HG03378 (cell line): ENCODE measurements around the gene ELFN2.

ENCODE experiments used
- ATAC-seq: cut with Tn5 transposase; IDR thresholded peaks from one replicate; pipeline ENCODE4 v1.9.1; 2021; ENCODE audit warnings: mild to moderate bottlenecking, moderate library complexity; ENCODE audit not compliant: unreplicated experiment

The ELFN2 gene

GRCh38 chr22:37390075-37390474 is 37.2 kb downstream of the ELFN2 start:
- ATAC-seq, result no peak

- no peak for ATAC-seq
Measured at GRCh38 chr22:37388538-37388937, 38.7 kb downstream of the ELFN2 start.

GRCh38 chr22:37387793-37388192 is 39.5 kb downstream of the ELFN2 start:
- no peak for ATAC-seq

- no peak for ATAC-seq
Measured at GRCh38 chr22:37386441-37386840, 40.8 kb downstream of the ELFN2 start.

GRCh38 chr22:37384691-37385090 is 42.6 kb downstream of the ELFN2 start:
- ATAC-seq, result no peak

- ATAC-seq, result no peak
Measured at GRCh38 chr22:37383341-37383740, 43.9 kb downstream of the ELFN2 start.

- ATAC-seq, result no peak
Measured at GRCh38 chr22:37381489-37381888, 45.8 kb downstream of the ELFN2 start.

GRCh38 chr22:37379722-37380121 is 47.6 kb downstream of the ELFN2 start:
- ATAC-seq, result no peak

- ATAC-seq, result no peak
Measured at GRCh38 chr22:37379085-37379484, 48.2 kb downstream of the ELFN2 start.

- no peak for ATAC-seq
Measured at GRCh38 chr22:37378642-37379058, 48.6 kb downstream of the ELFN2 start.

GRCh38 chr22:37377927-37378326 is 49.4 kb downstream of the ELFN2 start:
- no peak for ATAC-seq

- ATAC-seq, result no peak
Measured at GRCh38 chr22:37377138-37377537, 50.1 kb downstream of the ELFN2 start.

GRCh38 chr22:37376643-37377042 is 50.6 kb downstream of the ELFN2 start:
- ATAC-seq, result no peak

GRCh38 chr22:37375801-37376200 is 51.5 kb downstream of the ELFN2 start:
- ATAC-seq, result no peak

- ATAC-seq, result no peak
Measured at GRCh38 chr22:37374571-37374970, 52.7 kb downstream of the ELFN2 start.

GRCh38 chr22:37373451-37373850 is 53.8 kb downstream of the ELFN2 start:
- ATAC-seq, result no peak

- ATAC-seq, result no peak
Measured at GRCh38 chr22:37371911-37372310, 55.4 kb downstream of the ELFN2 start.

- ATAC-seq, result no peak
Measured at GRCh38 chr22:37371491-37371890, 55.8 kb downstream of the ELFN2 start.

GRCh38 chr22:37370306-37370979 is 56.8 kb downstream of the ELFN2 start:
- no peak for ATAC-seq

GRCh38 chr22:37369483-37369882 is 57.8 kb downstream of the ELFN2 start:
- no peak for ATAC-seq

- ATAC-seq, result no peak
Measured at GRCh38 chr22:37368058-37368457, 59.2 kb downstream of the ELFN2 start.

GRCh38 chr22:37366601-37367000 is 60.7 kb downstream of the ELFN2 start:
- ATAC-seq, result no peak

- ATAC-seq, result no peak
Measured at GRCh38 chr22:37365950-37366349, 61.3 kb downstream of the ELFN2 start.
